IMR-90 (cell line): ENCODE results near the gene TAF3. TPM values are rescaled to one million over a fixed set of nuclear protein-coding genes. Genes with fewer than 3 reads are reported as not detected.

Experiments used
- ATAC-seq: fragments of 200-7000 bp; cut with Tn5 transposase; 2 replicates; pipeline ENCODE4 v1.9.1; 2020; ENCODE audit warnings: low read depth, mild to moderate bottlenecking, moderate library complexity
- BruUV-seq: library from RNA; stranded (reverse); fragments of 400-500 nt; replicated peaks from 2 replicates; lab custom pipeline; 2021; lab: Mats Ljungman, UMichigan
- CTCF ChIA-PET: fragments of 300-600 bp; formaldehyde crosslinking; extraction: SDS; loops from one replicate; lab custom pipeline; 2021; ENCODE audit warnings: antibody characterized with exemption; lab: Yijun Ruan, JAX
- POLR2A ChIA-PET: fragments of 300-600 bp; sonication (Branson Sonifier 250); formaldehyde crosslinking; loops from one replicate; lab custom pipeline; 2022; ENCODE audit warnings: antibody characterized with exemption; ENCODE audit not compliant: unreplicated experiment; lab: Charles Lee
- DNase-seq: peaks from one replicate; pipeline ENCODE4 v3.0.0; 2013
- H2AFZ ChIP-seq: replicated peaks from 2 replicates; pipeline ENCODE3; 2013; ENCODE audit warnings: low read length, mild to moderate bottlenecking; ENCODE audit not compliant: poor library complexity
- H2AK5ac ChIP-seq: 2 replicates; pipeline ENCODE4 v1.6.1; 2013; ENCODE audit warnings: low read depth, low read length, inconsistent platforms
- H2AK9ac ChIP-seq: replicated peaks from 2 replicates; pipeline ENCODE3; 2013; ENCODE audit warnings: mild to moderate bottlenecking, low read depth, low read length, moderate library complexity; ENCODE audit not compliant: poor library complexity
- H2BK120ac ChIP-seq: 2 replicates; pipeline ENCODE4 v1.6.1; 2013; ENCODE audit warnings: low read depth, low read length, inconsistent platforms
- H2BK15ac ChIP-seq: 3 replicates; pipeline ENCODE4 v1.6.1; 2013; ENCODE audit warnings: low read depth, low read length, inconsistent platforms
- H2BK20ac ChIP-seq: 2 replicates; pipeline ENCODE4 v1.6.1; 2013; ENCODE audit warnings: low read depth, mild to moderate bottlenecking, inconsistent platforms, low read length, moderate library complexity
- H2BK5ac ChIP-seq: 2 replicates; pipeline ENCODE4 v1.6.1; 2013; ENCODE audit warnings: mild to moderate bottlenecking, low read depth, low read length, inconsistent platforms; ENCODE audit not compliant: poor library complexity, severe bottlenecking
- H3K14ac ChIP-seq: replicated peaks from 2 replicates; pipeline ENCODE4 v1.6.1; 2013; ENCODE audit warnings: low read depth, low read length, inconsistent platforms
- H3K18ac ChIP-seq: 2 replicates; pipeline ENCODE4 v1.6.1; 2013; ENCODE audit warnings: low read depth, low read length, control low read depth
- H3K23ac ChIP-seq: 2 replicates; pipeline ENCODE4 v1.6.1; 2013; ENCODE audit warnings: low read depth, low read length, inconsistent platforms
- H3K27ac ChIP-seq: 2 replicates; pipeline ENCODE4 v1.5.1; 2013; ENCODE audit warnings: mild to moderate bottlenecking, control low read depth, low read length; ENCODE audit not compliant: insufficient read depth
- H3K27me3 ChIP-seq: 2 replicates; pipeline ENCODE4 v1.6.1; 2013; ENCODE audit warnings: low read length; ENCODE audit not compliant: control insufficient read depth, insufficient read depth
- H3K36me3 ChIP-seq: 2 replicates; pipeline ENCODE4 v1.6.1; 2013; ENCODE audit warnings: low read length, mixed read lengths; ENCODE audit not compliant: control insufficient read depth, insufficient read depth
- H3K4ac ChIP-seq: 2 replicates; pipeline ENCODE4 v1.6.1; 2013; ENCODE audit warnings: low read depth, low read length, inconsistent platforms
- H3K4me1 ChIP-seq: 2 replicates; pipeline ENCODE4 v1.6.1; 2013; ENCODE audit warnings: low read length, mixed read lengths; ENCODE audit not compliant: control insufficient read depth, insufficient read depth
- H3K4me2 ChIP-seq: 2 replicates; pipeline ENCODE4 v1.6.1; 2013; ENCODE audit warnings: low read depth, mild to moderate bottlenecking, control low read depth, low read length, moderate library complexity
- H3K4me3 ChIP-seq: 2 replicates; pipeline ENCODE4 v1.5.1; 2013; ENCODE audit warnings: low read depth, mild to moderate bottlenecking, control low read depth, low read length, moderate library complexity; ENCODE audit not compliant: insufficient read depth
- H3K56ac ChIP-seq: 2 replicates; pipeline ENCODE4 v1.6.1; 2013; ENCODE audit warnings: low read length, inconsistent platforms; ENCODE audit not compliant: insufficient read depth; ENCODE audit errors: extremely low read depth
- H3K79me1 ChIP-seq, 2 experiments: 2 replicates each; pipeline ENCODE4 v1.6.1; 2013; ENCODE audit warnings: low read length in 2 of 2, inconsistent platforms in 1 of 2, low read depth in 1 of 2
- H3K9ac ChIP-seq: 2 replicates; pipeline ENCODE4 v1.6.1; 2013; ENCODE audit warnings: low read depth, low read length, control low read depth
- H3K9me1 ChIP-seq: 2 replicates; pipeline ENCODE4 v1.6.1; 2013; ENCODE audit warnings: low read length, inconsistent platforms; ENCODE audit not compliant: insufficient read depth
- H3K9me3 ChIP-seq: 2 replicates; pipeline ENCODE4 v1.6.1; 2013; ENCODE audit warnings: low read length; ENCODE audit not compliant: control insufficient read depth, insufficient read depth
- H4K20me1 ChIP-seq: 2 replicates; pipeline ENCODE4 v1.6.1; 2013; ENCODE audit warnings: low read length, inconsistent platforms; ENCODE audit not compliant: insufficient read depth
- H4K5ac ChIP-seq: 2 replicates; pipeline ENCODE4 v1.6.1; 2013; ENCODE audit warnings: mild to moderate bottlenecking, low read depth, low read length, control low read depth
- H4K8ac ChIP-seq, 2 experiments: 2 replicates each; pipeline ENCODE4 v1.6.1; 2013; ENCODE audit warnings: low read depth in 2 of 2, low read length in 2 of 2, control low read depth in 1 of 2, inconsistent platforms in 1 of 2
- H4K91ac ChIP-seq: 2 replicates; pipeline ENCODE4 v1.6.1; 2013; ENCODE audit warnings: low read depth, low read length, inconsistent platforms; ENCODE audit not compliant: insufficient read depth
- BHLHE40 ChIP-seq: fragments of 150-350 bp; IDR thresholded peaks from 2 replicates; pipeline ENCODE4 v1.6.1; 2016; ENCODE audit warnings: mild to moderate bottlenecking, low read depth, low read length
- CEBPB ChIP-seq: IDR thresholded peaks from 2 replicates; pipeline ENCODE4 v1.6.1; 2012; ENCODE audit warnings: low read depth, low read length, improper control_type of control experiment
- CHD1 ChIP-seq: IDR thresholded peaks from 2 replicates; pipeline ENCODE4 v1.6.1; 2012; ENCODE audit warnings: low read depth, low read length, improper control_type of control experiment
- CTCF ChIP-seq: conservative IDR thresholded peaks from 2 replicates; pipeline ENCODE4 v1.5.1; 2012; ENCODE audit warnings: mild to moderate bottlenecking, low read depth, low read length, improper control_type of control experiment
- ELK1 ChIP-seq: fragments of 150-350 bp; IDR thresholded peaks from 2 replicates; pipeline ENCODE4 v1.6.1; 2016; ENCODE audit warnings: low read depth, mild to moderate bottlenecking, low read length, moderate library complexity, borderline replicate concordance
- FOS ChIP-seq: fragments of 150-350 bp; IDR thresholded peaks from 2 replicates; pipeline ENCODE4 v1.6.1; 2016; ENCODE audit warnings: low read depth, low read length
- MAFK ChIP-seq: IDR thresholded peaks from 2 replicates; pipeline ENCODE4 v1.6.1; 2012; ENCODE audit warnings: low read depth, low read length, improper control_type of control experiment
- MAZ ChIP-seq: IDR thresholded peaks from 2 replicates; pipeline ENCODE4 v1.6.1; 2012; ENCODE audit warnings: low read depth, mild to moderate bottlenecking, low read length, improper control_type of control experiment, moderate library complexity, borderline replicate concordance
- NFE2L2 ChIP-seq: fragments of 150-350 bp; IDR thresholded peaks from 2 replicates; pipeline ENCODE4 v1.6.1; 2016; ENCODE audit warnings: low read depth, mild to moderate bottlenecking, low read length
- POLR2A ChIP-seq: IDR thresholded peaks from 2 replicates; pipeline ENCODE4 v1.6.1; 2012; ENCODE audit warnings: mild to moderate bottlenecking, low read depth, low read length
- RAD21 ChIP-seq: IDR thresholded peaks from 2 replicates; pipeline ENCODE4 v1.6.1; 2012; ENCODE audit warnings: low read length, improper control_type of control experiment
- RCOR1 ChIP-seq: IDR thresholded peaks from 2 replicates; pipeline ENCODE4 v1.6.1; 2012; ENCODE audit warnings: mild to moderate bottlenecking, low read length, improper control_type of control experiment; ENCODE audit not compliant: insufficient replicate concordance
- SMC3 ChIP-seq: fragments of 150-350 bp; IDR thresholded peaks from 2 replicates; pipeline ENCODE4 v1.6.1; 2016; ENCODE audit warnings: low read depth, mild to moderate bottlenecking, antibody characterized with exemption, low read length, moderate library complexity
- USF2 ChIP-seq: fragments of 150-350 bp; IDR thresholded peaks from 2 replicates; pipeline ENCODE4 v1.6.1; 2017; ENCODE audit warnings: mild to moderate bottlenecking, antibody characterized with exemption, low read length, low read depth
- WGBS, 2 experiments: methylation state at CpG; one replicate each; pipeline versions ENCODE4 v1.1.5 to v1.1.7; 2013; ENCODE audit warnings: missing lambda C conversion rate in 2 of 2; ENCODE audit not compliant: insufficient read length in 1 of 2; ENCODE audit errors: extremely low coverage in 2 of 2; 5-methylcytosine and 5-hydroxymethylcytosine counted together
- dilution Hi-C: fragments of 300-500 bp; cut with HindIII; formaldehyde crosslinking; loops from one replicate; pipeline ENCODE4 v1.14.3; 2018; ENCODE audit warnings: low sequenced_read_pairs; ENCODE audit not compliant: unreplicated experiment
- in situ Hi-C: fragments of 300-500 bp; cut with MboI; formaldehyde crosslinking; loops from 3 replicates; pipeline ENCODE4 v1.14.3; 2019; ENCODE audit warnings: low sequenced_read_pairs, inconsistent platforms, mixed read lengths
- intact Hi-C: fragments of 100-400 bp; cut with micrococcal nuclease; formaldehyde crosslinking; loops from 2 replicates; pipeline ENCODE4 v1.10.0; 2022
- polyA plus RNA-seq, 3 experiments: library from polyadenylated mRNA; depleted of rRNA; stranded (reverse); fragments of >200 nt; gene quantifications; 2 replicates each; pipeline ENCODE4 v1.2.3, GENCODE V29; 2012; ENCODE audit warnings: low replicate concordance in 1 of 3
- total RNA-seq: library from RNA; depleted of rRNA; stranded (reverse); fragments of >200 nt; gene quantifications from 2 replicates; pipeline ENCODE4 v1.2.3, GENCODE V29; 2012

Gene TAF3
- total and polyA plus RNA-seq, 2 of the 4 experiments (the other 2 are of a cell fraction), result 1.4 to 2.3 TPM

- H3K9ac ChIP-seq, result no peak overlapping the region
- no peaks in the 10 kb centered on the region for H4K20me1 ChIP-seq
- no peak overlapping the region for H2AK9ac ChIP-seq
- H4K8ac ChIP-seq, result no peak overlapping the region
- in situ Hi-C loops, result no loop called here
- H3K23ac ChIP-seq, result no peak overlapping the region
- H3K27ac ChIP-seq, result no peak overlapping the region
- H3K14ac ChIP-seq, result no peak overlapping the region
- peak overlapping the region; percentile 6 for H2AFZ ChIP-seq
- H4K91ac ChIP-seq, result no peak overlapping the region
- no peak overlapping the region for H3K18ac ChIP-seq
- H3K27me3 ChIP-seq, result peaks cover 92% of the 10 kb centered on the region
- TF ChIP-seq CHD1, result no peak
- no peak for TF ChIP-seq MAZ
- TF ChIP-seq NFE2L2, result no peak
- TF ChIP-seq RCOR1, result no peak
- no peak for TF ChIP-seq RAD21
- no peak for TF ChIP-seq POLR2A
- TF ChIP-seq ELK1, result no peak
- TF ChIP-seq USF2, result no peak
- no peak for TF ChIP-seq CEBPB
- no peak for TF ChIP-seq CTCF
- TF ChIP-seq FOS, result no peak
- no peak for TF ChIP-seq SMC3
- no peak for TF ChIP-seq MAFK
- no peak for TF ChIP-seq BHLHE40
- peak; percentile 18 for DNase-seq
- no peaks in the 10 kb centered on the region for H3K9me1 ChIP-seq
- H3K4me1 ChIP-seq, result no peaks in the 10 kb centered on the region; the same call in 1 of the 2 replicates
- H2BK5ac ChIP-seq, result no peak overlapping the region
- no peak overlapping the region for H4K5ac ChIP-seq
- WGBS, 2 experiments, result 1% methylated on average over 10 of the region's 60 CpGs; no CpG with 5 or more reads in 1 of the 2 experiments
- intact Hi-C loops, result loop anchor here (5.0 kb wide), 2 partner anchors 163 to 178 kb away; no protein-coding TSS in a partner anchor
- H3K56ac ChIP-seq, result no peak overlapping the region
- H3K4ac ChIP-seq, result no peak overlapping the region
- no peak overlapping the region for H2BK20ac ChIP-seq
- no peaks in the 10 kb centered on the region for H3K36me3 ChIP-seq
- CTCF ChIA-PET, result no interaction called here
- H2BK120ac ChIP-seq, result no peak overlapping the region
- H3K9me3 ChIP-seq, result peaks cover 2% of the 10 kb centered on the region; the same call in 1 of the 2 replicates
- POLR2A ChIA-PET, result no interaction called here
- dilution Hi-C loops, result no loop called here
- no peak overlapping the region for H3K4me3 ChIP-seq
- no peaks in the 10 kb centered on the region for H3K79me1 ChIP-seq
- peak; percentile 2; the same call in 1 of the 2 replicates for ATAC-seq
- H2AK5ac ChIP-seq, result no peak overlapping the region
- no peak overlapping the region for H2BK15ac ChIP-seq
- BruUV-seq, result no TSS peak
- H3K4me2 ChIP-seq, result peak overlapping the region; percentile 41; the same call in 1 of the 2 replicates
Measured at GRCh38 chr10:8050556-8051108, 232.3 kb downstream of the TAF3 start.
